ENCODE data around the gene AS3MT. TPM values are rescaled to one million over a fixed set of nuclear protein-coding genes. Genes with fewer than 3 reads are reported as not detected.

The AS3MT gene
- total RNA-seq, 1 donor = 5.2 TPM

DNA sequence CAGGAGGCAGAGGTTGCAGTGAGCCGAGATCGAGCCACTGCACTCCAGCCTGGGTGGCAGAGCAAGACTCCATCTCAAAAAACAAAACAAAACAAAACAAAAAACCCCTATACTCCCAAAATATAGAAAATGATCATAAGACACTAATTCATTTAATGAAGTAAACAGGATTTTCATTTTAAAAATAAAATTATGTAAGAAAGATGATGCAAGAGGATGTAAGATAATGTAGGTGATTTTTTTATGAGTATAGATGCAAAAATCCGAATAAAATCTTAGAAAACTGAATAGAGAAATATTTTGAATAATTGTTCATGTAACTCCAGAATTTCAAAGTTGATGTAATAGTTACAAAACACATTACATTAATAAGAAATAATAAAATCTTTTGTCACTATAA lies 3.6 kb upstream of the AS3MT start:
- TF ChIP-seq, protein P1, sequence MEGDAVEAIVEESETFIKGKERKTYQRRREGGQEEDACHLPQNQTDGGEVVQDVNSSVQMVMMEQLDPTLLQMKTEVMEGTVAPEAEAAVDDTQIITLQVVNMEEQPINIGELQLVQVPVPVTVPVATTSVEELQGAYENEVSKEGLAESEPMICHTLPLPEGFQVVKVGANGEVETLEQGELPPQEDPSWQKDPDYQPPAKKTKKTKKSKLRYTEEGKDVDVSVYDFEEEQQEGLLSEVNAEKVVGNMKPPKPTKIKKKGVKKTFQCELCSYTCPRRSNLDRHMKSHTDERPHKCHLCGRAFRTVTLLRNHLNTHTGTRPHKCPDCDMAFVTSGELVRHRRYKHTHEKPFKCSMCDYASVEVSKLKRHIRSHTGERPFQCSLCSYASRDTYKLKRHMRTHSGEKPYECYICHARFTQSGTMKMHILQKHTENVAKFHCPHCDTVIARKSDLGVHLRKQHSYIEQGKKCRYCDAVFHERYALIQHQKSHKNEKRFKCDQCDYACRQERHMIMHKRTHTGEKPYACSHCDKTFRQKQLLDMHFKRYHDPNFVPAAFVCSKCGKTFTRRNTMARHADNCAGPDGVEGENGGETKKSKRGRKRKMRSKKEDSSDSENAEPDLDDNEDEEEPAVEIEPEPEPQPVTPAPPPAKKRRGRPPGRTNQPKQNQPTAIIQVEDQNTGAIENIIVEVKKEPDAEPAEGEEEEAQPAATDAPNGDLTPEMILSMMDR (IDR thresholded peaks at IDR 0.05; ENCODE audit: insufficient read depth, low read depth, low read length) = no peak
- no peak for DNase-seq (ENCODE audit: low read depth)
- no peak overlapping the region for H3K4me3 ChIP-seq (ENCODE audit: low read depth, low read length)

DNA sequence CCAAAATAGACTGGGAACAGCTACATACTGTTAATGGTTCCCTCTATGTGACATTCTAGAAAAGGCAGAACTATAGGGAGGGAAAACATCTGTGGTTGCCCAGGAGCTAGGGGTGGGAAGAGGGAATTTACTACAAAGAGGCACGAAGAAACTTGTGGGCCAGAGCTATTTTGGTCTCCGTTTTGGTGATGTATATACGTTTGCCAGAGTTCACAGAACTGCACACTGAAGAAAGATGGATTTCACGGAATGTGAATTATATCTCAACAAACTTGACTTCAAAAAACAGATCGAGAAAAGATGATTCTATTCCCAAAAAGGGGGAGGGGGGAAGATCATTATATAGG lies 386 bp upstream of the AS3MT start:
- TF ChIP-seq, protein P1 (IDR thresholded peaks at IDR 0.05; ENCODE audit: insufficient read depth, low read depth, low read length) = no peak

DNA sequence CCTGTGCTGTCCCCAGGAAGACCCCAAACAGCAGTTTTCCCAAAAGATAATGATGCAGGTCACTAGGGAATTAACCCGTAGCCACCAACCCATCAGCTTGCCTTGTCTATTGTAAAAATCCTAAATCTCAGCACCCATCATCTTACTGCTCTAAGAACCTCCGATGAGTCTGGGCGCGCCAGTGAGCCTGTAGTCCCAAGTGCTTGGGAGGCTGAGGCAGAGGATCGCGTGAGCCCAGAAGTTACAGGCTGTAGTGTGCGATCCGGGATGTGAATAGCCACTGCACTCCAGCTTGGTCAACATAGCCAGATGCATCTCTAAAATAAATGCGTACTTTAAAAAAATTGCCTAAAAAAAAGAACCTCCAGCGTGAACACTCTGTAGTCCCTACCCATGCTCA lies 951 bp downstream of the AS3MT start:
- TF ChIP-seq, protein P1 (IDR thresholded peaks at IDR 0.05; ENCODE audit: insufficient read depth, low read depth, low read length) = no peak
- DNase-seq (ENCODE audit: low read depth) = no peak
- no peak overlapping the region for H3K4me3 ChIP-seq (ENCODE audit: low read depth, low read length)

More for the DNA sequence above, 386 bp upstream of the AS3MT start:
- no peak for DNase-seq (ENCODE audit: low read depth)
- H3K4me3 ChIP-seq (ENCODE audit: low read depth, low read length) = peak overlapping the region; percentile 59

DNA sequence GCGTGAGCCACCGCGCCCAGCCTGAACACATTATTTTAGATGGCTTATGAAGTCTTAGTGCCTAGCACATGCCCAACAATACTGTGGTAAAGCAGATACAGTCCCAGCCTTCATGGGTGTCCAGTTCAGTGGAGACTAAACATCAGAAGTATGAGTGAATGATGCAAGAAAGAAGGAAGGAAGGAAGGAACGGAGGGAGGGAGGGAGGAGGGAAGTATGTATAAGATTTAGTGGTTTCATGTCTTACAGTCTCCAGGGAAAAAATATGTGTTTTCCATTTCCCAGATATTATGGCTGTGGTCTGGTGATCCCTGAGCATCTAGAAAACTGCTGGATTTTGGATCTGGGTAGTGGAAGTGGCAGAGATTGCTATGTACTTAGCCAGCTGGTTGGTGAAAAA lies 2.9 kb downstream of the AS3MT start:
- no peak for DNase-seq (ENCODE audit: low read depth)
- no peak overlapping the region for H3K4me3 ChIP-seq (ENCODE audit: low read depth, low read length)
- TF ChIP-seq, protein P1 (IDR thresholded peaks at IDR 0.05; ENCODE audit: insufficient read depth, low read depth, low read length) = no peak

DNA sequence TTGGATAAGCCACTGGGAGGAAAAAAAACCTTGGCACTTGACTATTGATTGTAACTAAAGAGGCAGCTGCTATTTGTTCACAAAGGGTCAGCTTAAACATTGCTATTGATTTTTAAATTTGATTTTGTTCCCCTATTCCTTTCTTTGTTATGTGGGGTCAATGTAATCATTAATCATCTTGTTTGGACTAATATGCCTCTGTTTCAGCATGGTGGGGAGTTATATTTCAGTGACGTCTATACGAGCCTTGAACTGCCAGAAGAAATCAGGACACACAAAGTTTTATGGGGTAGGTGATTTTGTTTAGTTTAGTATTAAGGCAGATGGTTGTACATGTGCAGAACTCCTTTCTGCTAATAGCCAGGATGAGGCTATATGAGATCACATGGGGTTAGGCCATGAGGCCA lies 7.5 kb downstream of the AS3MT start:
- DNase-seq (ENCODE audit: low read depth) = no peak
- H3K4me3 ChIP-seq (ENCODE audit: low read depth, low read length) = no peak overlapping the region
- TF ChIP-seq, protein P1 (IDR thresholded peaks at IDR 0.05; ENCODE audit: insufficient read depth, low read depth, low read length) = no peak

DNA sequence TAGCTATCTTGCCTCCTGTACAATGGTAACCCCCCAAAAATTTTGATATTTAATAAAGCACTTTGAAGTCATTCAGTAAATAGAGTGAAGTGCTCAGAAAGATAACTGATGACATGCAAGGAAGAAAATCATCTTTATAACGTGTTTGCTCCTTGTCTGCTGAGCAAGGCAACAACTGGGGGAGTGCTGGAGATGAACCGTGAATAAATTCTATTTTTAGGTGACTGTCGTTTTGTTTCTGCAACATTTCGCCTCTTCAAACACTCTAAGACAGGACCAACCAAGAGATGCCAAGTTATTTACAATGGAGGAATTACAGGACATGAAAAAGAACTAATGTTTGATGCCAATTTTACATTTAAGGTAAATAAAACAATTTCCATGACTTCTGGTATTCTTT lies 9.4 kb downstream of the AS3MT start:
- no peak overlapping the region for H3K4me3 ChIP-seq (ENCODE audit: low read depth, low read length)
- DNase-seq (ENCODE audit: low read depth) = no peak
- TF ChIP-seq, protein P1 (IDR thresholded peaks at IDR 0.05; ENCODE audit: insufficient read depth, low read depth, low read length) = no peak

DNA sequence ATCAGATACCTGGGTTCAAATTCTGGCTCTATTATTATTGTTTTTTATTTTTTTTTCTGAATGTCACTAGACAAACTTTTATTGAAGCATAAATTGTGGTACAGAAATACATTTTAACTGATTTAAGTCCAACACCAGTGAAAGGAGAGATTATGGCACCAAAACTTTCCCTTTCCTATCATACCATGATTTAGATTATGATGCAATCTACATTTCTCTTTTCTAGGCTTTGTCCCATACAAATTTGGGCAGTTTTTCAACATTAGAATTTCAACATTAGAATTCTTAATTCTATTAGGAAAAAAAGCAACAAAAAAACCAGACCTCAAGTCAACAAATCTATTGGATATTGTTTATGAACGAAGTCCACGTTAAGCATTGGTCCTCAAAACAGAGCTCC lies 11.0 kb downstream of the AS3MT start:
- DNase-seq (ENCODE audit: low read depth) = no peak
- TF ChIP-seq, protein P1 (IDR thresholded peaks at IDR 0.05; ENCODE audit: insufficient read depth, low read depth, low read length) = no peak

More for the DNA sequence above, 11.0 kb downstream of the AS3MT start:
- H3K4me3 ChIP-seq (ENCODE audit: low read depth, low read length) = no peak overlapping the region

Measured in fibroblast of villous mesenchyme (primary cell).